CD4-positive, CD25-positive, alpha-beta regulatory T cell (primary cell): ENCODE measurements around the gene EFEMP2. TPM values are rescaled to one million over a fixed set of nuclear protein-coding genes. Genes with fewer than 3 reads are reported as not detected.

Experiments used
- ATAC-seq, 2 donors: fragments of 150-1000 bp; cut with Tn5 transposase; one replicate each; pipeline ENCODE4 v1.10.0; 2021; ENCODE audit warnings: low read depth in 2 of 2, moderate number of reproducible peaks in 2 of 2, moderate library complexity in 1 of 2
- DNase-seq, 3 donors: peaks; one replicate each; pipeline versions ENCODE4 v3.0.0 to v3.0.0-alpha.2; 2012 to 2022; ENCODE audit warnings: mixed read lengths in 1 of 3
- H3K27ac ChIP-seq: one replicate; pipeline ENCODE4 v1.7.0; 2013; ENCODE audit warnings: mild to moderate bottlenecking, low read length; ENCODE audit not compliant: insufficient read depth, poor library complexity, severe bottlenecking
- H3K27me3 ChIP-seq: one replicate; pipeline ENCODE4 v1.7.0; 2013; ENCODE audit warnings: low read length; ENCODE audit not compliant: control insufficient read depth, insufficient read depth
- H3K36me3 ChIP-seq: one replicate; pipeline ENCODE4 v1.7.0; 2013; ENCODE audit warnings: mild to moderate bottlenecking, low read length, moderate library complexity; ENCODE audit not compliant: control insufficient read depth, insufficient read depth
- H3K4me1 ChIP-seq: 2 replicates; pipeline ENCODE4 v1.7.0; 2013; ENCODE audit warnings: mild to moderate bottlenecking, low read length; ENCODE audit not compliant: insufficient read depth, control insufficient read depth, poor library complexity, severe bottlenecking
- H3K4me3 ChIP-seq: one replicate; pipeline ENCODE4 v1.7.0; 2013; ENCODE audit warnings: low read depth, mild to moderate bottlenecking, low read length, moderate library complexity
- H3K9me3 ChIP-seq, 2 experiments: 1 replicate in 1 of 2; 2 replicates in 1 of 2; pipeline ENCODE4 v1.7.0; 2013; ENCODE audit warnings: low read length in 2 of 2, mild to moderate bottlenecking in 1 of 2, moderate library complexity in 1 of 2; ENCODE audit not compliant: control insufficient read depth in 2 of 2
- H3K27ac Mint-ChIP-seq, 3 donors: one replicate each; pipeline ENCODE4 v1.8.0; 2020 to 2022; ENCODE audit warnings: mild to moderate bottlenecking in 3 of 3, mixed read lengths in 3 of 3, moderate library complexity in 2 of 3
- H3K27me3 Mint-ChIP-seq: one replicate; pipeline ENCODE4 v1.8.0; 2022; ENCODE audit warnings: mild to moderate bottlenecking, mixed read lengths
- H3K36me3 Mint-ChIP-seq: one replicate; pipeline ENCODE4 v1.8.0; 2020; ENCODE audit warnings: mixed read lengths
- H3K4me1 Mint-ChIP-seq, 4 donors: one replicate each; pipeline ENCODE4 v1.8.0; 2020 to 2022; ENCODE audit warnings: mixed read lengths in 4 of 4, mild to moderate bottlenecking in 1 of 4
- H3K4me3 Mint-ChIP-seq, 4 donors: one replicate each; pipeline ENCODE4 v1.8.0; 2020 to 2022; ENCODE audit warnings: mild to moderate bottlenecking in 4 of 4, mixed read lengths in 4 of 4, moderate library complexity in 3 of 4
- H3K9me3 Mint-ChIP-seq, 7 donors: one replicate each; pipeline ENCODE4 v1.8.0; 2020 to 2022; ENCODE audit warnings: mixed read lengths in 7 of 7, mild to moderate bottlenecking in 3 of 7, moderate library complexity in 2 of 7
- polyA plus RNA-seq, 4 donors: library from polyadenylated mRNA; unstranded; fragments of 300-500 nt; fragmentation: Illumina TruSeq; gene quantifications; one replicate each; pipeline ENCODE4 v1.2.3, GENCODE V29; 2021
- total RNA-seq: library from RNA; stranded (reverse); gene quantifications from one replicate; pipeline ENCODE4 v1.2.3, GENCODE V29; 2022

The EFEMP2 gene
- total and polyA plus RNA-seq, 5 donors from 2014 or later = 0.21 to 5.8 (median 0.32) TPM

- H3K4me1 Mint-ChIP-seq = peaks cover 0 to 61% (median 30%) of the 10 kb centered on the region in 4 donors
- Histone ChIP-seq H3K4me3 (no peak overlapping the region), H3K27ac (no peak overlapping the region), H3K27me3 (no peaks in the 10 kb centered on the region), H3K9me3 (no peaks in the 10 kb centered on the region), H3K4me1 (peaks cover 33% of the 10 kb centered on the region), H3K36me3 (peaks cover 19% of the 10 kb centered on the region)
- no peaks in the 10 kb centered on the region for H3K9me3 Mint-ChIP-seq
- H3K4me3 Mint-ChIP-seq = peak overlapping the region in 1 of 4 donors; percentile 29
- H3K36me3 Mint-ChIP-seq = peaks cover 13% of the 10 kb centered on the region
- H3K27me3 Mint-ChIP-seq = no peaks in the 10 kb centered on the region
- no peak for DNase-seq
- no peak for ATAC-seq
- H3K27ac Mint-ChIP-seq = peak overlapping the region in 1 of 3 donors; percentile 38
Measured at GRCh38 chr11:65882120-65883057, 9.8 kb upstream of the EFEMP2 start.

DNA sequence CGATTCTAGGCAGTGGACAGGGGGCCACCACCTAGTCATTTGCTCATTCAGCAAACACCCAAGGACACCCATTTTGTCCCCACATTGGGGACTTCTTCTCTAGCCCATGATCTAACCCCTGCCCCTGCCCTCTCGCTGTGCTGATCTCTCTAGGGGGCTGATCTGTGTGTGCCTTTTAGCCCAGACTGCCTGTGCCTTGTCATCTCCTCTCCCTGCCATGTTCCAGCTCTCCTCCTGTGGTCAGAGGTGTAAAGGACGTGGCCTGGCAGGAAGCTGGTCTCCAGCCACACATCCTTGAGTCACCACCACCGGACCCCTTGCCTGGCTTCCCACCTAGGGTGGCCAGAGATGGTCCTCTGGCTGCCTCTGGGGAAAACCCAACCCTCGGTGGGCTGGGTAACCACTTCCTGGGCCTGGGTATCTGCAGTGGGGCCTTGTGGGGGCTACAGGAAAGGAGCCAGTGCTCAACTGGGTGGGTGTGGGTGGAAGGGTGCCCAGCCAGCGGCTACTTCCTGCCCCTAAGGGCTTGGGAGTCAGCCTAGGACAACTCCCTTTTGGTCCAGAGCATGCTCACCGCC lies 8.3 kb upstream of the EFEMP2 start:
- Histone ChIP-seq H3K27me3 (no peaks in the 10 kb centered on the region), H3K9me3 (no peaks in the 10 kb centered on the region), H3K27ac (no peak overlapping the region), H3K36me3 (peaks cover 19% of the 10 kb centered on the region), H3K4me3 (no peak overlapping the region), H3K4me1 (peaks cover 33% of the 10 kb centered on the region)
- DNase-seq = no peak
- no peak for ATAC-seq
- Mint-ChIP-seq H3K4me1 (peaks cover 0 to 53% (median 23%) of the 10 kb centered on the region in 4 donors), H3K4me3 (peak overlapping the region in 2 of 4 donors; percentile 41 to 56), H3K36me3 (peaks cover 9% of the 10 kb centered on the region), H3K27me3 (no peaks in the 10 kb centered on the region), H3K27ac (peak overlapping the region in 2 of 3 donors; percentile 21 to 69), H3K9me3 (no peaks in the 10 kb centered on the region)

- DNase-seq = no peak
- Histone ChIP-seq H3K4me1 (peaks cover 32% of the 10 kb centered on the region), H3K36me3 (peaks cover 14% of the 10 kb centered on the region), H3K27me3 (no peaks in the 10 kb centered on the region), H3K27ac (peak overlapping the region; percentile 33), H3K9me3 (no peaks in the 10 kb centered on the region), H3K4me3 (no peak overlapping the region)
- peak overlapping the region in 2 of 3 donors; percentile 12 to 36 for H3K27ac Mint-ChIP-seq
- no peak overlapping the region for H3K4me3 Mint-ChIP-seq
- peaks cover 9% of the 10 kb centered on the region for H3K36me3 Mint-ChIP-seq
- H3K27me3 Mint-ChIP-seq = no peaks in the 10 kb centered on the region
- peaks cover 0 to 49% (median 20%) of the 10 kb centered on the region in 4 donors for H3K4me1 Mint-ChIP-seq
- H3K9me3 Mint-ChIP-seq = no peaks in the 10 kb centered on the region
- no peak for ATAC-seq
Measured at GRCh38 chr11:65880027-65880426, 7.4 kb upstream of the EFEMP2 start.

DNA sequence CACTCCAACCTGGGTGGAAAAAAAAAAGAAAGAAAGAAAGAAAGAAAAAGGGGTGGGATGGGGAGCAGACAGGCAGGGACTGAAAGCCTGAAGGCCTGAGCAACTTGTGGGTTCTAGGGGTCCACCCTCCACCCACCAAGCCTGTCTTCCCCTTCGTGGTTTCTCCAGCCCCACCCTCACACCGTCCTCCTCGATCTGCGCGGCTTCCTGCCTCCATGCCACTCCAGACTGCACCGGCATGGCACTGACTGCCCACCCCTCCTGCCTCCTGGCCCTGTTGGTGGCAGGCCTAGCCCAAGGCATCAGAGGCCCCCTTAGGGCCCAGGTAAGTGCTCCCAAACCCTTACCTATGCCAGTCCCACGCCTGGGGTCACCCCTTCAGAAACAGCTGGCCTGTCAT lies 7.0 kb upstream of the EFEMP2 start, which contains the start of gene CTSW:
TSS of gene CTSW (plus strand) at position 221 of the 400 bp plus-strand sequence. CDS start at position 239, 18 bp downstream.
- no peaks in the 10 kb centered on the region for H3K9me3 Mint-ChIP-seq

DNA sequence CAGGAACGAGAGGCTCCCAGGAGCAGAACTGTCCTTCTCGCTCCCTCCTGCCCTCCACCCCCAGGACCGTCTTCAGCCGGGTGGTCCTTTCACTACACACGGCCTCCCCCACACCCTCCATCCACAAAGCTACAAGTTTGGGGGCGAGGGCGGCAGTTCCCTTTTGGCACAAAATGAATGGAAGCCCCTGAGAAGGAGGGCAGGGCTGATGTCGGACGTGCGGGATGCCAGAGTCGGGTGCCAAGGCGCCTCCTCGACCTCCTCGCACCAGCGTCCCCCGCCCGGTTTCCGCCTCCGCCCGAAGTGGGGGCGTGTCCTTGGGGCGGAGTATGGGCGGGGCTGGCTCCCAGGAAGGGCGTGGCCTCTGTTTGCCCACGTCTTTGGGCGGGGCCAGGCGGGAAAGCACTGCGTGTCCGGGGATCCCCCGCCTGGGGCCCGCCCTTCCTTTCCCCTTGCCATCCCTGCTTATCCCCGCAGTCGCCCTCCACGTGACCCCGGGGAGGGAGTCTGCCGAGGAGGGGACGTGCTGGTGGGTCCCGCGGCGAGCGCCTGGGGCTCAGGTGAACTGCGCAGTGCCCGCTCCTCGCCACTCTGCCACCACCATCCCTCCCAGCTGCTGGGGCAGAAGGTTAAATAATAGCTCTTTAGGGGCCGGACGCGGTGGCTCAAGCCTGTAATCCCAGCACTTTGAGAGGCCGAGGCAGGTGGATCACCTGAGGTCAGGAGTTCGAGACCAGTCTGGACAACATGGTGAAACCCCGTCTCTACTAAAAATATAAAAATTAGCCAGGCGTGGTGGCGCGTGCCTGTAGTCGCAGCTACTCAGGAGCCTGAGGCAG lies 937 bp upstream of the EFEMP2 start:
- Histone ChIP-seq H3K4me3 (peak overlapping the region; percentile 61), H3K9me3 (no peaks in the 10 kb centered on the region), H3K36me3 (no peaks in the 10 kb centered on the region), H3K4me1 (peaks cover 16% of the 10 kb centered on the region), H3K27me3 (no peaks in the 10 kb centered on the region), H3K27ac (peak overlapping the region; percentile 88)
- peaks cover 11% of the 10 kb centered on the region for H3K27me3 Mint-ChIP-seq
- no peaks in the 10 kb centered on the region for H3K36me3 Mint-ChIP-seq
- peak; percentile 93 to 96 (median 93) for DNase-seq
- H3K9me3 Mint-ChIP-seq = no peaks in the 10 kb centered on the region
- H3K4me1 Mint-ChIP-seq = peaks cover 0 to 32% (median 10%) of the 10 kb centered on the region in 4 donors
- peak; percentile 88 to 92 for ATAC-seq
- H3K27ac Mint-ChIP-seq = peak overlapping the region; percentile 63 to 95 (median 79)
- peak overlapping the region; percentile 73 to 99 (median 88) for H3K4me3 Mint-ChIP-seq

More for the DNA sequence above, 7.0 kb upstream of the EFEMP2 start, which contains the start of gene CTSW:
- peaks cover 14% of the 10 kb centered on the region for H3K36me3 ChIP-seq
- H3K27ac Mint-ChIP-seq = peak within 1 kb of the TSS in 2 of 3 donors; percentile 66 to 69
- DNase-seq (peak in 1 of 3 donors; percentile 61), ATAC-seq (peak; percentile 61 to 62)
- H3K4me1 ChIP-seq = peaks cover 27% of the 10 kb centered on the region
- H3K4me3 ChIP-seq = no peak within 1 kb of the TSS
- H3K27ac ChIP-seq = peak within 1 kb of the TSS; percentile 33
- H3K36me3 Mint-ChIP-seq = peaks cover 6% of the 10 kb centered on the region
- no peaks in the 10 kb centered on the region for H3K27me3 ChIP-seq
- no peaks in the 10 kb centered on the region for H3K9me3 ChIP-seq
- peaks cover 0 to 45% (median 17%) of the 10 kb centered on the region in 4 donors for H3K4me1 Mint-ChIP-seq
- peak within 1 kb of the TSS in 3 of 4 donors; percentile 41 to 75 (median 75) for H3K4me3 Mint-ChIP-seq
- no peaks in the 10 kb centered on the region for H3K27me3 Mint-ChIP-seq

- no peak overlapping the region for H3K27ac ChIP-seq
- peaks cover 11% of the 10 kb centered on the region for H3K27me3 Mint-ChIP-seq
- H3K4me1 ChIP-seq = peaks cover 16% of the 10 kb centered on the region
- H3K36me3 ChIP-seq = peaks cover 2% of the 10 kb centered on the region
- peaks cover 0 to 27% (median 10%) of the 10 kb centered on the region in 4 donors for H3K4me1 Mint-ChIP-seq
- H3K27ac Mint-ChIP-seq = peak overlapping the region in 2 of 3 donors; percentile 26 to 32
- DNase-seq = no peak
- no peak for ATAC-seq
- no peaks in the 10 kb centered on the region for H3K9me3 ChIP-seq
- peak overlapping the region in 3 of 4 donors; percentile 44 to 81 (median 52) for H3K4me3 Mint-ChIP-seq
- no peaks in the 10 kb centered on the region for H3K27me3 ChIP-seq
- no peak overlapping the region for H3K4me3 ChIP-seq
- H3K36me3 Mint-ChIP-seq = no peaks in the 10 kb centered on the region
- no peaks in the 10 kb centered on the region for H3K9me3 Mint-ChIP-seq
Measured at GRCh38 chr11:65871811-65872548, 620 bp downstream of the EFEMP2 start.
